ENCODE data around the gene CHAC1. TPM values are rescaled to one million over a fixed set of nuclear protein-coding genes. Genes with fewer than 3 reads are reported as not detected.

The CHAC1 gene
- total and polyA plus RNA-seq, 2 of the 13 experiments (the other 11 are each of a cell fraction or from before 2014, with no cell fraction given), result 0.44 TPM; not detected in 1

DNA sequence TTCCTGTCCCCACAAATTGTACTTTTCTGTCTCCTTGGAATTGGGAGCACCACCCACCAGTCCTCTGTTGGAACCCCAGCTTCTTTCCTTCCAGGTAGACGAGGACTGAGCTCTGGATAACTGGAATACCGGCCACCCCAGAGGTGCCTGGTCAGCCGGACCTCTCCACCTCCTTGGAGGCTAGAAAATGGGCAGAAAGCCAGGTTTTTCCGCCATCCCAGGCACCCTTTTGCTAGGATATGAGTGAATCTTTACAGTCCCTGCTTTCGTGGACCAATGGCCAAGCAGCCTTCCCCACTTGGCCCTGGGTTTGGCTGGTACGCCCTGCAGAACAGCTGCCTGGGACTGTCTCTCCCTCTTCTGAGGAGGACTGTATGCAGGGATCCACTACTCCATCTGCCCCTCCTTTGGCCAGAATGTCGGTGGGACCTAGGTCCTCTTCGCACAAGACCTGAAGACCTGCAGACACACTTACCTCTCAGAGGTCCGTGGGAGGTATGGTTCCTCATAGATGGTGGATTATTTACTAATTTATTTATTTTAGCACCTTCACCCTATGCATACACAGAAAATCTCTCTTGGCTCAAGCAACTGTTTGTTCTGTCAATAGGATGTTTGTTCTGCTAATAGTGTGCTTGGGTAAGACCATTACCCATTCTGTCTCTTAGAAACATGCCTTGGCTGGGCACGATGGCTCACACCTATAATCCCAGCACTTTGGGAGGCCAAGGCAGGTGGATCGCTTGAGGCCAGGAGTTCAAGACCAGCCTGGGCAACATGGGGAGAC is 8.6 kb upstream of the CHAC1 start (continued):
- no peak for TF ChIP-seq SALL2 (CRISPR knock-in tag; IDR thresholded peaks at IDR 0.05)
- TF ChIP-seq, protein P1, sequence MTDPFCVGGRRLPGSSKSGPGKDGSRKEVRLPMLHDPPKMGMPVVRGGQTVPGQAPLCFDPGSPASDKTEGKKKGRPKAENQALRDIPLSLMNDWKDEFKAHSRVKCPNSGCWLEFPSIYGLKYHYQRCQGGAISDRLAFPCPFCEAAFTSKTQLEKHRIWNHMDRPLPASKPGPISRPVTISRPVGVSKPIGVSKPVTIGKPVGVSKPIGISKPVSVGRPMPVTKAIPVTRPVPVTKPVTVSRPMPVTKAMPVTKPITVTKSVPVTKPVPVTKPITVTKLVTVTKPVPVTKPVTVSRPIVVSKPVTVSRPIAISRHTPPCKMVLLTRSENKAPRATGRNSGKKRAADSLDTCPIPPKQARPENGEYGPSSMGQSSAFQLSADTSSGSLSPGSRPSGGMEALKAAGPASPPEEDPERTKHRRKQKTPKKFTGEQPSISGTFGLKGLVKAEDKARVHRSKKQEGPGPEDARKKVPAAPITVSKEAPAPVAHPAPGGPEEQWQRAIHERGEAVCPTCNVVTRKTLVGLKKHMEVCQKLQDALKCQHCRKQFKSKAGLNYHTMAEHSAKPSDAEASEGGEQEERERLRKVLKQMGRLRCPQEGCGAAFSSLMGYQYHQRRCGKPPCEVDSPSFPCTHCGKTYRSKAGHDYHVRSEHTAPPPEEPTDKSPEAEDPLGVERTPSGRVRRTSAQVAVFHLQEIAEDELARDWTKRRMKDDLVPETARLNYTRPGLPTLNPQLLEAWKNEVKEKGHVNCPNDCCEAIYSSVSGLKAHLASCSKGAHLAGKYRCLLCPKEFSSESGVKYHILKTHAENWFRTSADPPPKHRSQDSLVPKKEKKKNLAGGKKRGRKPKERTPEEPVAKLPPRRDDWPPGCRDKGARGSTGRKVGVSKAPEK (CRISPR knock-in tag; IDR thresholded peaks at IDR 0.05; ENCODE audit: borderline replicate concordance), result no peak
- TF ChIP-seq, protein P2, sequence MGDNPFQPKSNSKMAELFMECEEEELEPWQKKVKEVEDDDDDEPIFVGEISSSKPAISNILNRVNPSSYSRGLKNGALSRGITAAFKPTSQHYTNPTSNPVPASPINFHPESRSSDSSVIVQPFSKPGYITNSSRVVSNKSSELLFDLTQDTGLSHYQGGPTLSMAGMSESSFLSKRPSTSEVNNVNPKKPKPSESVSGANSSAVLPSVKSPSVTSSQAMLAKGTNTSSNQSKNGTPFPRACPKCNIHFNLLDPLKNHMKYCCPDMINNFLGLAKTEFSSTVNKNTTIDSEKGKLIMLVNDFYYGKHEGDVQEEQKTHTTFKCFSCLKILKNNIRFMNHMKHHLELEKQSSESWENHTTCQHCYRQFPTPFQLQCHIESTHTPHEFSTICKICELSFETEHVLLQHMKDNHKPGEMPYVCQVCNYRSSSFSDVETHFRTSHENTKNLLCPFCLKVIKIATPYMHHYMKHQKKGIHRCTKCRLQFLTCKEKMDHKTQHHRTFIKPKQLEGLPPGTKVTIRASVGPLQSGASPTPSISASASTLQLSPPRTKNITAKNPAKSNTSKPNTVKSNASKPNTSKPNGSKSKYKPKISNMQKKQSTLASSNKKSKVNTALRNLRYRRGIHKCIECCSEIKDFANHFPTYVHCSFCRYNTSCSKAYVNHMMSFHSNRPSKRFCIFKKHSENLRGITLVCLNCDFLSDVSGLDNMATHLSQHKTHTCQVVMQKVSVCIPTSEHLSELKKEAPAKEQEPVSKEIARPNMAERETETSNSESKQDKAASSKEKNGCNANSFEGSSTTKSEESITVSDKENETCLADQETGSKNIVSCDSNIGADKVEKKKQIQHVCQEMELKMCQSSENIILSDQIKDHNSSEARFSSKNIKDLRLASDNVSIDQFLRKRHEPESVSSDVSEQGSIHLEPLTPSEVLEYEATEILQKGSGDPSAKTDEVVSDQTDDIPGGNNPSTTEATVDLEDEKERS (CRISPR knock-in tag; IDR thresholded peaks at IDR 0.05), result 0 out of 2 replicates have a peak, but pooled peaks have one; percentile 37
- no peak for TF ChIP-seq ZNF775 (CRISPR knock-in tag; IDR thresholded peaks at IDR 0.05; ENCODE audit: borderline replicate concordance)
- TF ChIP-seq, protein P3, sequence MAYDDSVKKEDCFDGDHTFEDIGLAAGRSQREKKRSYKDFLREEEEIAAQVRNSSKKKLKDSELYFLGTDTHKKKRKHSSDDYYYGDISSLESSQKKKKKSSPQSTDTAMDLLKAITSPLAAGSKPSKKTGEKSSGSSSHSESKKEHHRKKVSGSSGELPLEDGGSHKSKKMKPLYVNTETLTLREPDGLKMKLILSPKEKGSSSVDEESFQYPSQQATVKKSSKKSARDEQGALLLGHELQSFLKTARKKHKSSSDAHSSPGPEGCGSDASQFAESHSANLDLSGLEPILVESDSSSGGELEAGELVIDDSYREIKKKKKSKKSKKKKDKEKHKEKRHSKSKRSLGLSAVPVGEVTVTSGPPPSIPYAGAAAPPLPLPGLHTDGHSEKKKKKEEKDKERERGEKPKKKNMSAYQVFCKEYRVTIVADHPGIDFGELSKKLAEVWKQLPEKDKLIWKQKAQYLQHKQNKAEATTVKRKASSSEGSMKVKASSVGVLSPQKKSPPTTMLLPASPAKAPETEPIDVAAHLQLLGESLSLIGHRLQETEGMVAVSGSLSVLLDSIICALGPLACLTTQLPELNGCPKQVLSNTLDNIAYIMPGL (CRISPR knock-in tag; IDR thresholded peaks at IDR 0.05; ENCODE audit: borderline replicate concordance in 1 of 2, low read depth in 1 of 2), result no peak
- TF ChIP-seq MAZ (IDR thresholded peaks at IDR 0.05; ENCODE audit: borderline replicate concordance, low read depth, low read length), result no peak
- TF ChIP-seq MAZ (CRISPR knock-in tag; IDR thresholded peaks at IDR 0.05; ENCODE audit: low read depth), result no peak
- no peak for TF ChIP-seq NFYB (CRISPR knock-in tag; IDR thresholded peaks at IDR 0.05)
- TF ChIP-seq ZNF841 (CRISPR knock-in tag; IDR thresholded peaks at IDR 0.05; ENCODE audit: borderline replicate concordance), result no peak
- TF ChIP-seq, protein P4, sequence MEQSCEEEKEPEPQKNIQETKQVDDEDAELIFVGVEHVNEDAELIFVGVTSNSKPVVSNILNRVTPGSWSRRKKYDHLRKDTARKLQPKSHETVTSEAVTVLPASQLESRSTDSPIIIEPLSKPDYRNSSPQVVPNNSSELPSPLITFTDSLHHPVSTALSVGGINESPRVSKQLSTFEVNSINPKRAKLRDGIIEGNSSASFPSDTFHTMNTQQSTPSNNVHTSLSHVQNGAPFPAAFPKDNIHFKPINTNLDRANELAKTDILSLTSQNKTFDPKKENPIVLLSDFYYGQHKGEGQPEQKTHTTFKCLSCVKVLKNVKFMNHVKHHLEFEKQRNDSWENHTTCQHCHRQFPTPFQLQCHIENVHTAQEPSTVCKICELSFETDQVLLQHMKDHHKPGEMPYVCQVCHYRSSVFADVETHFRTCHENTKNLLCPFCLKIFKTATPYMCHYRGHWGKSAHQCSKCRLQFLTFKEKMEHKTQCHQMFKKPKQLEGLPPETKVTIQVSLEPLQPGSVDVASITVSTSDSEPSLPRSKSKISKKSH (CRISPR knock-in tag; IDR thresholded peaks at IDR 0.05; ENCODE audit: borderline replicate concordance), result no peak
- TF ChIP-seq, protein P5, sequence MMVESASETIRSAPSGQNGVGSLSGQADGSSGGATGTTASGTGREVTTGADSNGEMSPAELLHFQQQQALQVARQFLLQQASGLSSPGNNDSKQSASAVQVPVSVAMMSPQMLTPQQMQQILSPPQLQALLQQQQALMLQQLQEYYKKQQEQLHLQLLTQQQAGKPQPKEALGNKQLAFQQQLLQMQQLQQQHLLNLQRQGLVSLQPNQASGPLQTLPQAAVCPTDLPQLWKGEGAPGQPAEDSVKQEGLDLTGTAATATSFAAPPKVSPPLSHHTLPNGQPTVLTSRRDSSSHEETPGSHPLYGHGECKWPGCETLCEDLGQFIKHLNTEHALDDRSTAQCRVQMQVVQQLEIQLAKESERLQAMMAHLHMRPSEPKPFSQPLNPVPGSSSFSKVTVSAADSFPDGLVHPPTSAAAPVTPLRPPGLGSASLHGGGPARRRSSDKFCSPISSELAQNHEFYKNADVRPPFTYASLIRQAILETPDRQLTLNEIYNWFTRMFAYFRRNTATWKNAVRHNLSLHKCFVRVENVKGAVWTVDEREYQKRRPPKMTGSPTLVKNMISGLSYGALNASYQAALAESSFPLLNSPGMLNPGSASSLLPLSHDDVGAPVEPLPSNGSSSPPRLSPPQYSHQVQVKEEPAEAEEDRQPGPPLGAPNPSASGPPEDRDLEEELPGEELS (CRISPR knock-in tag; IDR thresholded peaks at IDR 0.05), result peak; percentile 72
- no peak for TF ChIP-seq ZKSCAN8 (CRISPR knock-in tag; IDR thresholded peaks at IDR 0.05; ENCODE audit: borderline replicate concordance)
